GM12865 (cell line): ENCODE results near the gene ANKRD42.

Source experiments
- DNase-seq: peaks from one replicate; pipeline ENCODE4 v3.0.0; 2010; ENCODE audit warnings: low read depth
- H3K4me3 ChIP-seq: 2 replicates; pipeline ENCODE4 v1.5.1; 2011; ENCODE audit warnings: mild to moderate bottlenecking, low read depth, low read length, control low read depth
- CTCF ChIP-seq: IDR thresholded peaks from 2 replicates; pipeline ENCODE4 v1.5.1; 2011; ENCODE audit warnings: low read length, control low read depth, low read depth, inconsistent platforms; ENCODE audit not compliant: insufficient read depth; ENCODE audit errors: missing control alignments

The ANKRD42 gene

GRCh38 chr11:83172551-83172950, 21.0 kb upstream of the ANKRD42 start:
- H3K4me3 ChIP-seq: no peak overlapping the region
- no peak for DNase-seq
- no peak for TF ChIP-seq CTCF

- no peak for TF ChIP-seq CTCF
- H3K4me3 ChIP-seq: no peak overlapping the region
- DNase-seq: no peak
Measured at GRCh38 chr11:83174008-83174407, 19.5 kb upstream of the ANKRD42 start.

GRCh38 chr11:83175815-83176214, 17.7 kb upstream of the ANKRD42 start:
- no peak for TF ChIP-seq CTCF
- DNase-seq: no peak
- H3K4me3 ChIP-seq: no peak overlapping the region

- DNase-seq: no peak
- H3K4me3 ChIP-seq: no peak overlapping the region
- no peak for TF ChIP-seq CTCF
Measured at GRCh38 chr11:83181815-83182214, 11.7 kb upstream of the ANKRD42 start.

GRCh38 chr11:83185767-83186166, 7.7 kb upstream of the ANKRD42 start:
- TF ChIP-seq CTCF: no peak
- H3K4me3 ChIP-seq: no peak overlapping the region
- no peak for DNase-seq

GRCh38 chr11:83187465-83187864, 6.0 kb upstream of the ANKRD42 start:
- TF ChIP-seq CTCF: no peak
- no peak for DNase-seq
- no peak overlapping the region for H3K4me3 ChIP-seq

GRCh38 chr11:83191491-83191890, 2.0 kb upstream of the ANKRD42 start:
- DNase-seq: no peak
- no peak overlapping the region for H3K4me3 ChIP-seq
- TF ChIP-seq CTCF: no peak
